CD4-positive, alpha-beta T cell treated with Interleukin-17A for 4 hours (primary cell): ENCODE measurements around the gene EXOC1.
A peak's percentile ranks its signal among the peaks of the same experiment; 100 is the strongest.
"Not testable (repeated sequence)": the region's sequence is repeated elsewhere in the genome, so short reads cannot be mapped to it uniquely, and the experiment has no call there.

ENCODE experiments used
- DNase-seq: peaks from one replicate; pipeline ENCODE4 v3.0.0-alpha.2; 2020; ENCODE audit warnings: mixed read lengths

EXOC1 gene, protein sequence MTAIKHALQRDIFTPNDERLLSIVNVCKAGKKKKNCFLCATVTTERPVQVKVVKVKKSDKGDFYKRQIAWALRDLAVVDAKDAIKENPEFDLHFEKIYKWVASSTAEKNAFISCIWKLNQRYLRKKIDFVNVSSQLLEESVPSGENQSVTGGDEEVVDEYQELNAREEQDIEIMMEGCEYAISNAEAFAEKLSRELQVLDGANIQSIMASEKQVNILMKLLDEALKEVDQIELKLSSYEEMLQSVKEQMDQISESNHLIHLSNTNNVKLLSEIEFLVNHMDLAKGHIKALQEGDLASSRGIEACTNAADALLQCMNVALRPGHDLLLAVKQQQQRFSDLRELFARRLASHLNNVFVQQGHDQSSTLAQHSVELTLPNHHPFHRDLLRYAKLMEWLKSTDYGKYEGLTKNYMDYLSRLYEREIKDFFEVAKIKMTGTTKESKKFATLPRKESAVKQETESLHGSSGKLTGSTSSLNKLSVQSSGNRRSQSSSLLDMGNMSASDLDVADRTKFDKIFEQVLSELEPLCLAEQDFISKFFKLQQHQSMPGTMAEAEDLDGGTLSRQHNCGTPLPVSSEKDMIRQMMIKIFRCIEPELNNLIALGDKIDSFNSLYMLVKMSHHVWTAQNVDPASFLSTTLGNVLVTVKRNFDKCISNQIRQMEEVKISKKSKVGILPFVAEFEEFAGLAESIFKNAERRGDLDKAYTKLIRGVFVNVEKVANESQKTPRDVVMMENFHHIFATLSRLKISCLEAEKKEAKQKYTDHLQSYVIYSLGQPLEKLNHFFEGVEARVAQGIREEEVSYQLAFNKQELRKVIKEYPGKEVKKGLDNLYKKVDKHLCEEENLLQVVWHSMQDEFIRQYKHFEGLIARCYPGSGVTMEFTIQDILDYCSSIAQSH

GRCh38 chr4:55853484-55854046 is at the start of gene EXOC1:
EXOC1 (plus strand) TSS chr4:55853648; CDS start chr4:55858324, 4,676 bp downstream.
- DNase-seq, result peak; percentile 99

DNA sequence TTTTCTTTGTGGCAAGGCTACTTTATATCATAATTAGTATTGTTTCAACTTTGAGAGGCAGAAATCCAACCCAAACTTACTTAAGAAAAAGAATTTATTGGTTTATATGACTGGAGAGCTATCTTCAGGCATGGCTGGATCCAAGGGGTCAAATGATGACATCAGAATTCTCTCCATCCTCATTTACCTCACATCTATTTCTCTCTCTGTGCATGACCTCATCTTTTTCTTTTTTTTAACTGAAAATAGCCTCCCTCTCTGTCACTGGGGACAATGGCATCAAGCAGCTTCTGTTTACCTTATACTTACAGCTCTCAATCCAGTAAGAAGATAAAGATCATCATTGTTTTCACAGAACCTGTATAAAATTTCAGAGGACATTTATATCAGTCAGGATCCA is 45.9 kb upstream of the EXOC1 start:
- DNase-seq, result no peak

- DNase-seq, result no peak
Observed at GRCh38 chr4:55808186-55808585, 45.3 kb upstream of the EXOC1 start.

GRCh38 chr4:55808632-55809031 is 44.8 kb upstream of the EXOC1 start:
- DNase-seq, result no peak

- DNase-seq, result no peak
Observed at GRCh38 chr4:55817691-55818090, 35.8 kb upstream of the EXOC1 start.

GRCh38 chr4:55819634-55820033 is 33.8 kb upstream of the EXOC1 start, which contains the start of gene EXOC1L:
EXOC1L (plus strand) TSS chr4:55819790; CDS start chr4:55820027, 237 bp downstream.
- DNase-seq, result peak; percentile 7

GRCh38 chr4:55820279-55820678 is 33.2 kb upstream of the EXOC1 start:
- DNase-seq, result no peak

GRCh38 chr4:55822329-55822728 is 31.1 kb upstream of the EXOC1 start:
- no peak for DNase-seq

GRCh38 chr4:55824865-55825264 is 28.6 kb upstream of the EXOC1 start:
- no peak for DNase-seq

DNA sequence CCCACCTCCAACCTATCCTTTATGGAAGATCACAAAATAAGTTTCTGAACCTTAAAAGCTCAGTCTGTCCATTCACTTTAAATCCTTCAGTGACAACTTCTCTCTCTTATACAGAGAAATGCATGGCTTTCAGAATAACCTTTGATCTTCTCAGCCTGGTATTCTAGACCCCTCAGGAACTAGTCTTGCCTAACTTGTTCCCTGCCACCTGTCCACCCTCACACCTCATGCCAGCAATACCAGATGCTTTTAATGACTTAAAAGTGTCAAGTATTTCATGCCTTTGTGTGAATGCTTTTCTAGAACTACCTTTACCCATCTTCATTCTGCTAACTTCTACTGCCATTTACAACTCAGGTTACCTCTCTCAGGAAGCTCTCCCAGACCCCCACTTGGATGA is 26.5 kb upstream of the EXOC1 start:
- DNase-seq, result no peak

DNA sequence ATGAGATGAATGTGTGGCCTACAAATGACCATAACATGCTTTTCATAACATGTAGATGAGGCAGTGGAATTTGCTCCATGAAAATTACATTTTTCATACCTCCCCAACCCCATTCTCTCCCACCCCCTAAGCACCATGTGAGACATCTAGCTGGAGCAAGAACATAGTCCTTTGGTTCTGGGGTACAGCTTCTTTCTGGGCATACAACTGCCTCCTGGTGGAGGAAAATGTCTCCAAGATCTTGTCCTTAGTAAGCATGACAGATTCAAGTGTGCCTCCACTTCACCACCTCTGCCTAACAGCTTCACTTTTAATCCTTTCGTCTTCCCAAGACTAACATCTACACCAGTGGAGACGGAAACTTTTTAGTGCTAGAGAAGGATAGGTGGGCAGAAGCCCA is 25.9 kb upstream of the EXOC1 start:
- no peak for DNase-seq

GRCh38 chr4:55830048-55830447 is 23.4 kb upstream of the EXOC1 start:
- no peak for DNase-seq

GRCh38 chr4:55830716-55831115 is 22.7 kb upstream of the EXOC1 start:
- DNase-seq, result no peak

- DNase-seq, result no peak
Observed at GRCh38 chr4:55834086-55834795, 19.2 kb upstream of the EXOC1 start.

GRCh38 chr4:55837903-55838302 is 15.5 kb upstream of the EXOC1 start:
- no peak for DNase-seq

DNA sequence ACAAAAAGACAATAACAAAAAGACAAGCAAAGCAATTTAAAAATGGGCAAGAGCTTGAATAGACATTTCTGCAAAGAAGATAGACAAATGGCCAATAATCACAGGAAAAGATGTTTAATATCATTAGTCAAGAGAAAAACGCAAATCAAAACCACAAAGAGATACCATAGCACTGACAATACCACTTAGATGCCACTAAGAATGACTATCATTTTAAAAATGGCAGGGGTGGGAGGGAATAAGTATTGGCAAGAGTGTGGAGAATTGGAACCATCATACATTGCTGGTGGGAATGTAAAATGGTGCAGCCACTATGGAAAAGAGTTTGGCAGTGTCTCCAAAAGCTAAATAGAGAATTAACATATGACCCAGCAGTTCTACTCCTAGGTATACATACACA is 15.1 kb upstream of the EXOC1 start:
- no peak for DNase-seq

DNA sequence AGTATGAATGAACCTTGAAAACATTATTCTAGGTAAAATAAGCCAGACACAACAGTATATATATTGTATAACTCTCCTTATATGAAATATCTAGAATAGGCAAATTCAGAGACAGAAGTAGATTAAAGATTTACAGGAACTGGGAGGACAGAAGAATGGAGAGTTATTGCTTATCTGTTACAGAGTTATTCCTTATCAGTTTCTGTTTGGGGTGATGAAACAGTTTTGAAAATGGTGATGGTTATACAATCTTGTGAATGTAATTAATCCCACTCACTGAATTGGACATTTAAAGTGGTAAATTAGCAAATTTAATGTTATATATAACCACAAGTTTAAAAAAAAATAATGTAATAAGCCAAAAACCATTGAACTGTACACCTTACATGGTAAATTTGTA is 14.5 kb upstream of the EXOC1 start:
- DNase-seq, result no peak

GRCh38 chr4:55840956-55841355 is 12.5 kb upstream of the EXOC1 start:
- no peak for DNase-seq

- not testable (repeated sequence) for DNase-seq
Observed at GRCh38 chr4:55841373-55842239, 11.8 kb upstream of the EXOC1 start.

DNA sequence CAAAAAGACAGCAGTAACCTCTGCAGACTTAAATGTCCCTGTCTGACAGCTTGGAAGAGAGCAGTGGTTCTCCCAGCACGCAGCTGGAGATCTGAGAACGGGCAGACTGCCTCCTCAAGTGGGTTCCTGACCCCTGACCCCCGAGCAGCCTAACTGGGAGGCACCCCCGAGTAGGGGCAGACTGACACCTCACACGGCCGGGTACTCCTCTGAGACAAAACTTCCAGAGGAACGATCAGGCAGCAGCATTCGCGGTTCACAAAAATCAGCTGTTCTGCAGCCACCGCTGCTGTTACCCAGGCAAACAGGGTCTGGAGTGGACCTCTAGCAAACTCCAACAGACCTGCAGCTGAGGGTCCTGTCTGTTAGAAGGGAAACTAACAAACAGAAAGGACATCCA is 11.1 kb upstream of the EXOC1 start:
- not testable (repeated sequence) for DNase-seq

DNA sequence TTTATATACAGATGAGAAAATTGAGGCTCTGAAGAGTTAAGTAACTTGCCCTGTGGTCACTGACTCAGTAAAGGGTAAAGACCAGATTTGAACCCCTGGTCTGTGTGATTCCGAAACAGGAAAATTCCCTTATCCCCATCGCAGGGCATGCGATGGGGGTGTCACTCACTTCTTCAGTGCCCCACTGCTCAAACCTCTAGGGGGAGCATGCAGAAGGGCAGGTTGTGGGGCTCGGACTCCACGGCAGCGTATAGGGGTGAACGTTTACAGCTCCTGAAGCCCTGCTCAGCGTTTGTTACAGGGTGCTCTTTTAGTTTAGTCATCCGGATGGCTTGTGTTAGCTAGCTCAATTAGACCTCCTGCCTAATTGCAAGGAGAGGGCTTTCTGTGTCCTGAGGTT is 3.7 kb upstream of the EXOC1 start:
- no peak for DNase-seq

GRCh38 chr4:55851885-55852284 is 1.6 kb upstream of the EXOC1 start:
- peak; percentile 58 for DNase-seq
